ENCODE results near the gene PCDHGA10. TPM values are rescaled to one million over a fixed set of nuclear protein-coding genes. Genes with fewer than 3 reads are reported as not detected.
"Not testable (repeated sequence)": the region's sequence is repeated elsewhere in the genome, so short reads cannot be mapped to it uniquely, and the experiment has no call there.

Gene PCDHGA10
- polyA plus RNA-seq, 1 donor = 3.7 TPM

GRCh38 chr5:141389153-141390042, 23.4 kb upstream of the PCDHGA10 start:
- no peak for DNase-seq

GRCh38 chr5:141392429-141393198, 20.2 kb upstream of the PCDHGA10 start, which contains the start of gene PCDHGA8:
Gene PCDHGA8, plus strand, starts transcription at chr5:141392633. Its CDS starts 181 bp downstream, at chr5:141392814.
- no peak for DNase-seq

- DNase-seq = no peak
Observed at GRCh38 chr5:141393267-141393666, 19.5 kb upstream of the PCDHGA10 start.

- not testable (repeated sequence) for DNase-seq
Observed at GRCh38 chr5:141394401-141395187, 18.2 kb upstream of the PCDHGA10 start.

GRCh38 chr5:141397756-141398551, 14.8 kb upstream of the PCDHGA10 start, which contains the start of gene PCDHGB5:
Gene PCDHGB5, plus strand, starts transcription at chr5:141397947. Its CDS starts 181 bp downstream, at chr5:141398128.
- DNase-seq = not testable (repeated sequence)

GRCh38 chr5:141398608-141399007, 14.2 kb upstream of the PCDHGA10 start:
- DNase-seq = no peak

GRCh38 chr5:141399555-141400258, 13.1 kb upstream of the PCDHGA10 start:
- DNase-seq = no peak

GRCh38 chr5:141402553-141403243, 10.1 kb upstream of the PCDHGA10 start, which contains the start of gene PCDHGA9:
Gene PCDHGA9, plus strand, starts transcription at chr5:141402778. Its CDS starts 175 bp downstream, at chr5:141402953.
- DNase-seq = no peak

- DNase-seq = no peak
Observed at GRCh38 chr5:141403387-141403786, 9.4 kb upstream of the PCDHGA10 start.

- DNase-seq = not testable (repeated sequence)
Observed at GRCh38 chr5:141407790-141408505, 4.8 kb upstream of the PCDHGA10 start, which contains the start of gene PCDHGB6. Gene PCDHGB6, plus strand, starts transcription at chr5:141408021. Its CDS starts 182 bp downstream, at chr5:141408203.

GRCh38 chr5:141409598-141410306, 3.0 kb upstream of the PCDHGA10 start:
- no peak for DNase-seq

- no peak for DNase-seq
Observed at GRCh38 chr5:141411575-141411974, 1.2 kb upstream of the PCDHGA10 start.

GRCh38 chr5:141413540-141414069, 818 bp downstream of the PCDHGA10 start:
- DNase-seq = no peak

- not testable (repeated sequence) for DNase-seq
Observed at GRCh38 chr5:141414548-141415274, 1.9 kb downstream of the PCDHGA10 start.

- DNase-seq = not testable (repeated sequence)
Observed at GRCh38 chr5:141415275-141415618, 2.5 kb downstream of the PCDHGA10 start.

- peak; percentile 60 for DNase-seq
Observed at GRCh38 chr5:141417494-141418172, 4.8 kb downstream of the PCDHGA10 start, which contains the start of gene PCDHGB7. Gene PCDHGB7, plus strand, starts transcription at chr5:141417677. Its CDS starts 183 bp downstream, at chr5:141417860.
